ENCODE data around the gene B3GAT1.
"Not testable (repeated sequence)": the region's sequence is repeated elsewhere in the genome, so short reads cannot be mapped to it uniquely, and the experiment has no call there.

B3GAT1 gene

GRCh38 chr11:134412203-134413042 lies at the start of gene B3GAT1:
TSS of gene B3GAT1 (minus strand) at chr11:134412242. CDS start at chr11:134387659, 24,583 bp downstream.
- no peak for DNase-seq (ENCODE audit: low read depth, low spot score)

GRCh38 chr11:134461621-134462020 lies 49.6 kb upstream of the B3GAT1 start:
- no peak for DNase-seq (ENCODE audit: low read depth, low spot score)

- no peak for DNase-seq (ENCODE audit: low read depth, low spot score)
These were observed 48.8 kb upstream of the B3GAT1 start for GRCh38 chr11:134460881-134461280.

- DNase-seq (ENCODE audit: low read depth, low spot score): no peak
These were observed 48.1 kb upstream of the B3GAT1 start for GRCh38 chr11:134460062-134460561.

GRCh38 chr11:134459246-134460061 lies 47.4 kb upstream of the B3GAT1 start:
- no peak for DNase-seq (ENCODE audit: low read depth, low spot score)

GRCh38 chr11:134457411-134458007 lies 45.5 kb upstream of the B3GAT1 start:
- DNase-seq (ENCODE audit: low read depth, low spot score): not testable (repeated sequence)

GRCh38 chr11:134455516-134455915 lies 43.5 kb upstream of the B3GAT1 start:
- no peak for DNase-seq (ENCODE audit: low read depth, low spot score)

- DNase-seq (ENCODE audit: low read depth, low spot score): no peak
These were observed 42.2 kb upstream of the B3GAT1 start for GRCh38 chr11:134454146-134454690.

- no peak for DNase-seq (ENCODE audit: low read depth, low spot score)
These were observed 41.4 kb upstream of the B3GAT1 start for GRCh38 chr11:134453441-134453840.

GRCh38 chr11:134452838-134453155 lies 40.8 kb upstream of the B3GAT1 start:
- DNase-seq (ENCODE audit: low read depth, low spot score): no peak

- DNase-seq (ENCODE audit: low read depth, low spot score): no peak
These were observed 40.2 kb upstream of the B3GAT1 start for GRCh38 chr11:134452026-134452837.

GRCh38 chr11:134450186-134450585 lies 38.1 kb upstream of the B3GAT1 start:
- DNase-seq (ENCODE audit: low read depth, low spot score): no peak

- DNase-seq (ENCODE audit: low read depth, low spot score): no peak
These were observed 37.7 kb upstream of the B3GAT1 start for GRCh38 chr11:134449713-134450112.

GRCh38 chr11:134449051-134449450 lies 37.0 kb upstream of the B3GAT1 start:
- no peak for DNase-seq (ENCODE audit: low read depth, low spot score)

- DNase-seq (ENCODE audit: low read depth, low spot score): no peak
These were observed 35.7 kb upstream of the B3GAT1 start for GRCh38 chr11:134447696-134448095.

GRCh38 chr11:134445601-134446325 lies 33.7 kb upstream of the B3GAT1 start:
- no peak for DNase-seq (ENCODE audit: low read depth, low spot score)

- not testable (repeated sequence) for DNase-seq (ENCODE audit: low read depth, low spot score)
These were observed 32.4 kb upstream of the B3GAT1 start for GRCh38 chr11:134444160-134445108.

- DNase-seq (ENCODE audit: low read depth, low spot score): no peak
These were observed 31.2 kb upstream of the B3GAT1 start for GRCh38 chr11:134443246-134443645.

- DNase-seq (ENCODE audit: low read depth, low spot score): no peak
These were observed 30.2 kb upstream of the B3GAT1 start for GRCh38 chr11:134442246-134442645.
